Epithelial cell of prostate (primary cell): ENCODE results near the gene PROSER1.
"Not testable (repeated sequence)": the region's sequence is repeated elsewhere in the genome, so short reads cannot be mapped to it uniquely, and the experiment has no call there.

Experiments used
- DNase-seq: peaks from one replicate; pipeline ENCODE4 v3.0.0-alpha.2; 2011; ENCODE audit warnings: low read depth, low spot score
- H3K27ac ChIP-seq: fragments of 450-650 bp; 2 replicates; pipeline ENCODE4 v1.5.1; 2017; ENCODE audit warnings: mild to moderate bottlenecking

The PROSER1 gene

DNA sequence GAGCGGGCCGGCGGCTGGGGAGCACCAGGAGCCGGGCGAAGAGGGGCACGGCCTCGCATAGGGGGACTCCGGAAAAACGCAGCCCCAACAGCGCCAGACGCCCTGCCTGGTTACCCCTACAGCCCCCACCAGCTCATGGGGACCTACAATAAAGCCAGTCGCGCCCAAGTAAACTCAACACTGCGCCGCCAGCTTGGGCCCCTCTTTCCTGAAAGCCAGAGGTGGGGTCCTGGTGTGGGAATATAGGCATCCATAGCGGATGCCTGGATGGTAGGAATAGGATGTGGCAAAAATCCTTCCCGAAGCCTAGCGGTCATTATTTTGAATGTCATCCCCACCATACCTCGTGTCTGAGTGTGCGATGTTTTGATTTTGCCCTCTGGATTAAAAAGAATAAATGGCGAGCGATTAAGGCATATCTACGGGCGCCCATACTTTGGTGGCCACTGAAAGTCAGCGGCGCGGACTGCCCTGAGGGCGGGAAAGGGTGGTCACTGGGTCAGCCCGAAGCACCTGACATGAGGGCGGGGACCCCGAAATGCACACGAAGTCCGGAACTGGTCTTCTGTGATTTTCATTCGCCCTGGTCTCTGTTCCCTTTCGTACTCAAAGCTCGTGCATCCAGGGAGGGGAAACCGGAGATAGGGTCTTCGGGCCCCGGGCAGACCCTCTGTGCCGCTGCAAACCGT, at the start of gene PROSER1, which contains the start of gene NHLRC3:
PROSER1 (minus strand) TSS at position 210 of the 689 bp plus-strand sequence. CDS start 847 bp downstream, outside the sequence.
NHLRC3 (plus strand) TSS at position 577 of the 689 bp plus-strand sequence. CDS start 184 bp downstream, outside the sequence.
- peak within 1 kb of the TSS; percentile 84 for H3K27ac ChIP-seq
- DNase-seq, result peak; percentile 68

DNA sequence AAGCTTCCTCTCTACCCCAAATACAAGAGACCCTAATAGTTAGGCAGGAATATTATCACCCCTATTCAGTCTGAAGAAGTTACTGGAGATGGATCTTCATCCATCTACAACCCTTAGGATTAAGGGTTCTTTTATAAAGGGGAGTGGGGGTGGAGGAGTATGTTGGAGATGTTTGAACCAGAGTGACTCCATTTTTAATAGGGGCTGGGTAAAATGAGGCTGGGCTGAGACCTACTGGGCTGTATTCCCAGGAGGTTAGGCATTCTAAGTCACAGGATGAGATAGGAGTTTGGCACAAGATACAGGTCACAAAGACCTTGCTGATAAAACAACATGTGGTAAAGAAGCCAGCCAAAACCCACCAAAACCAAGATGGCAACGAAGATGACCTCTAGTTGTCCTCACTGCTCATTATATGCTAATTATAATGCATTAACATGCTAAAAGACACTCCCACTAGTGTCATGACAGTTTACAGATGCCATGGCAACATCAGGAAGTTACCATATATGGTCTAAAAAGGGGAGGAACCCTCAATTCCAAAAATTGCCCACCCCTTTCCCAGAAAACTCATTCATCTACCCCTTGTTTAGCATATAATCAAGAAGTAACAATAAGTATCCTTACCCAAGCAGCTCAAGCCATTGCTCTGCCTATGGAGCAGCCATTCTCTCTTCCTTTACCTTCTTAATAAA, 48.5 kb upstream of the PROSER1 start:
- not testable (repeated sequence) for DNase-seq, H3K27ac ChIP-seq

DNA sequence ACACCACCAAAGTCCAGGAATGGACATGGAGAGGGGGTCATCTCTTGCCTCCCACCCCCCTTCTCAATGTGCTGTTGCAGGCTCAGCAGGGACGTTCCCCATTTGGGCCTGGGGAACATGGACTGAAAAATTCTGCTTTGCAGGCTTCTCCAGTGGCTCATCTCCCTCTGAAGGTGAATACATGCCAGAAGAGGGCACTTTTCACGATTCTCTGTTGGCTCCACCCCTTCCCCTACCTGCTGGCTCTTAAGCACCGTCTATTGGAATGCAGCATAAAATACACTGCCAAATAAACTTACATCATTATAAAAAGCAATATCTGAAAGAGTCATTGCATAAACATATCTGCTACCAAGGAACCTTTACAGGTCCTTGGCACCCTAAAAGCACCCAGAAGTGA, 36.1 kb upstream of the PROSER1 start:
- no peak for DNase-seq
- H3K27ac ChIP-seq, result no peak overlapping the region

DNA sequence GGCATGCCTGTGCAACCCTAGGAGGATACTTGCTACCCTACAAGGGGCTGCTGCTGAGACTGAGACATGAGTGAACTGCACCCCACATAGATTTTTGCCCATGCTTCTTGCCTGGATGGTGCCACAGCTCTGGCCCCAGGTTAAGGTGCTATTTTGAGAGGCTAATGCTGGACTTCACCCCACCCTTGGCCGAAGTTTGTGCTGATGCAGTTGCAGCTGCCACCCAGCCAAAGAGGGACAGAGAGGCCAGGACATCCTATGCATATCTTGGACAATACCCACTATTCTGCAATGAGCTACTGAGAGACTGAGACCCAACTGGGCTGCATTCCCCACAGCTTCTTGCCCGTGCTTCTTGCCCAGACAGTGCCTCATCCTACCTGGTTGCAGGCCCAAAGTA, 35.0 kb upstream of the PROSER1 start:
- no peak for DNase-seq
- H3K27ac ChIP-seq, result no peak overlapping the region

DNA sequence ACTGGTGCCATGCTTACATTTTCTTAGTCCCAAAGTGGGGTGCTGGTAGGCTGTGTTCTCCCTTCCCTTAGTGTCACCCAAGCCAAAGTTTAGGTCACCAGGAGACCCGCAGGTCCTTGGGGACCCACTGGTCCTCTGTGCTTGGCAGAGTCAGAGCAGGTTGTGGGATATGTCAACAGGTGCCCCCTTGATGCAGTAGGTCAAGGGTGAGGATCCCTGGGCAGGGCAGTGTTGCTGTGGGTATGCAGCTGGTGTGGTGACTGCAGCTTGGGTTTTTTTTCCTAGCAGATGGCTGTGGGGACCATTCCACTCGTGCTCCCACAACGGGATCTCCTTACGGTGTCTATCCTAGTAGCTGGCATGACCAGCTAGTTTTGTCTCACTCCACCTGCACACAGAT, 24.1 kb upstream of the PROSER1 start:
- no peak overlapping the region for H3K27ac ChIP-seq
- no peak for DNase-seq

DNA sequence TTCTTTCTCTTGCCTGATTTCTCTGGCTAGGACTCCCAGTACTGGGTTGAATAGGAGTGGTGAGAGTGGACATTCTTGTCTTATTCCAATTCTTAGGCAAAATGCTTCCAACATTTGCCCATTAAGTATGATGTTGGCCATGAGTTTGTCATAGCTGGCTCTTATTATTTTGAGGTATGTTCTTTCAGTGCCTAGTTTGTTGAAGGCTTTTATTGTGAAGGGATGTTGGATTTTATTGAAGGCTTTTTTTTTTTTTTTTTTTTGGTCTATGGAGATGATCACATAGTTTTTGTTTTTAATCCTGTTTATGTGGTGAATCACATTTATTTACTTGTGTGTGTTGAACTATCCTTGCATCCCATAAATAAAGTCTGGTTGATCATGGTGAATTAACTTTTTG, 20.2 kb upstream of the PROSER1 start:
- H3K27ac ChIP-seq, result no peak overlapping the region

DNA sequence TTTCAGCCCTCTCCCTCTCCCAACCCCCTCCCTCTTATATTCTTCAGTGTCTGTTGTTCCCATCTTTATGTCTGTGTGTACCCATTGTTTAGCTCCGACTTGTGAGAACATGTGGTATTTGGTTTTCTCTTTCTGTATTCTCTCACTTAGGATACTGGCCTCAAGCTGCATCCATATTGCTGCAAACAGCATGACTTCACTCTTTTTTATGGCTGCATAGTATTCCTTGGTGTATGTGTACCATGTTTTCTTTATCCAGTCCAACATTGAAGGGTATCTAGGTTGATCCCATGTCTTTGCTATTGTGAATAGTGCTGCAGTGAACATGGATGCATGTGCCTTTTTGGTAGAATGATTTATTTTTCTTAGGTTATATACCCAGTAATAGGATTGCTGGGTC, 18.1 kb upstream of the PROSER1 start:
- H3K27ac ChIP-seq, result no peak overlapping the region
- DNase-seq, result no peak

More for the DNA sequence above, 20.2 kb upstream of the PROSER1 start:
- no peak for DNase-seq

DNA sequence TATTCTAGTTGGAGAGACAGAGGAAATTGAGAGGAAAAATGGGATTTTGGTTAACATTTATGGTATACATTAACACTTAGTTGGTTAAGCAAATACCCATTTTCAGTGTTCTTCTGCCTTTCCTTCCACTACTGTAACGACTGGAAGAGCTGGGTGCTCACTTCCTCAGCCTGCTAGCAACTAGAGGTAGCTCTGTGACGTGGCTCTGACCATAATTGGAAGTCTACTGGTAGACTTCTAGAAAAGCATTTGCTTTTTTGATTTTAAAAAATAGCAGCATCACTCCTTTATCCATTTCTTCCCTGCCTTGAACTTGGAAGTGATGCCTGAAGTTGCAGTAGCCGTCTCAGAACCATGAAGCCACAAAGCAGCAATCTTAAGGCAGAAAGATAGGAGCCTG, 16.2 kb upstream of the PROSER1 start:
- no peak overlapping the region for H3K27ac ChIP-seq

DNA sequence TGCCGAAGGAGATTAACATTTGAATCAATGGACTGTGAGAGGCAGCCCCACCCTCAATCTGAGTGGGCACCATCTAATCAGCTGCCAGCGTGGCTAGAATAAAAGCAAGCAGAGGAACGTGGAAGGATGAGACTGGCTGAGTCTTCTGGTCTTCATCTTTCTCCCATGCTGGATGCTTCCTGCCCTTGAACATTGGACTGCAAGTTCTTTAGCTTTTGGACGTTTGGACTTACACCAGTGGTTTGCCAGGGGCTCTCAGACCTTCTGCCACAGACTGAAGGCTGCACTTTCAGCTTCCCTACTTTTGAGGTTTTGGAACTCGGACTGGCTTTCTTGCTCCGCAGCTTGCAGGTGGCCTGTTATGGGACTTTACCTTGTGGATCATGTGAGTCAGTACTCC, 15.1 kb upstream of the PROSER1 start:
- DNase-seq, result no peak
- H3K27ac ChIP-seq, result no peak overlapping the region

More for the DNA sequence above, 16.2 kb upstream of the PROSER1 start:
- DNase-seq, result no peak

DNA sequence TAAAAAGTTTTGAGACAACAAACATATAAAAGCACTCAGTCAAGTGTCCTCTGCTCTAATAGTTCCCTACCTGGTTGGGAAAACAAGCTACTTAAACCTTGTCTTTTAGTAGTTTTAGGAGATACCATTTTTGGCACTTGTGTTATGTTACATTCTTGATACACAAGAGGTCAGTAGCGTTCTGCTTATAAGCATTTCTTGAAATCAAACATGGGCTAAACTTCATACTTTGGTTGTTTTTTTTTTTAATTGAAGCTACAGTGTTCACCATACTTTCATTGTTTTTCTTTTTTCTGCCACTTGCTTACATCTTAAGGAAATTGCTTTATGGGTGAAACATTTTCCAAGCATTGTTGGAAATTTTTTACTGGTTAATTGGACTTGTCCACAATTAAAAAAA, 13.3 kb upstream of the PROSER1 start:
- no peak for DNase-seq
- no peak overlapping the region for H3K27ac ChIP-seq

DNA sequence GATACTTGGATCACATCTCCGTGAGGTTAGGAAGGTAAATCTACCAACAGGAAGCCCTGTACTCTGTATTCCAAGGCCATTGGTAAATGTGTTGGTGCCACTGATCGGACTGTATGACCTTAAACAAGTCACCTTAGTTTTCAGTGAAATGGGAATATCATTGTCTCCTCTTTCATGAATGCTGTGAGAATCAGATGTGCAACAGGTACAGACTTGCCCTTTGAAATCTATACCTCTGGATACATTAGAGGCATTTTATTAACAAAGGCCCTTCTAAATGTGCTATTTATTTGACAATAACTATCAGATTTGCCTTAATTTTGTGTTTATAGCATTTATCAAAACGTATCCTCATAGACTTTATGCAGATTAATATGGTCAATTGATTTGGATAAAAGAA, 11.4 kb upstream of the PROSER1 start:
- H3K27ac ChIP-seq, result no peak overlapping the region
- DNase-seq, result no peak

DNA sequence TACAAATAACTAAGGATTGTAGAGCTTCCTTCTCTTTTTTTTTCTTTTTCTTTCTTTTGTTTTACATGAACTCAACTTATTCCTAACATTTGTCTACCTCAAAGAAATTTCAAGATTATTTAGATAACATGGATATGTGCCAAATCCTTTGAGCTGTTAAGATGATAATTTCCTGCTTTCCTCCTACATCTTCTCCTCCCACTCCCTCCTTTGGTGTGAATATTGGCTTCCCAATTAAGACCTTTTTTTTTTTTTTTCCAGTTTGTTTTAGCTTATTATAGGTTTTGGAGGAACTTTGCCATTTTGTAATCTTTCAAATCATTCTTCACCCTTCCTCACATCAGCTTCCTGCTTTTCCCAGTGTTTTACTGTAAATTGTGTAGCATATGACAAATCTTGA, 10.9 kb upstream of the PROSER1 start:
- DNase-seq, result no peak
- H3K27ac ChIP-seq, result no peak overlapping the region

DNA sequence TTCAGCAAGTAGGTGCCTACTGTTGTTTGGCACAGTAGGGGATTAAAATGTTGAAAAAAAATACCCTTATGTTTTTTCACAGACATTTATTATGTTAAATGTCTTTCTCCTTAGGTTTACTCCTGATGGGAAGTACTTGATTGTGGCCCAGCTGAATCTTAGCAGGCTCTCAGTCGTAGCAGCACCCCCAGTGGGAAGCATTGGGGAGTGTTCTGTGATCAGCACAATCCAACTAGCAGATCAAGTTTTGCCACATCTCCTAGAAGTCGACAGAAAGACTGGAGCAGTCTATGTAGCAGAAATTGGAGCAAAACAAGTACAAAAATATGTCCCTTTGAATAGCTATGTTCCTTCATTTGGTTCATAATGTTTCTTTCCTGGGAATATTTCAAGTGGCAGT, 9.7 kb upstream of the PROSER1 start:
- no peak overlapping the region for H3K27ac ChIP-seq
- DNase-seq, result no peak

DNA sequence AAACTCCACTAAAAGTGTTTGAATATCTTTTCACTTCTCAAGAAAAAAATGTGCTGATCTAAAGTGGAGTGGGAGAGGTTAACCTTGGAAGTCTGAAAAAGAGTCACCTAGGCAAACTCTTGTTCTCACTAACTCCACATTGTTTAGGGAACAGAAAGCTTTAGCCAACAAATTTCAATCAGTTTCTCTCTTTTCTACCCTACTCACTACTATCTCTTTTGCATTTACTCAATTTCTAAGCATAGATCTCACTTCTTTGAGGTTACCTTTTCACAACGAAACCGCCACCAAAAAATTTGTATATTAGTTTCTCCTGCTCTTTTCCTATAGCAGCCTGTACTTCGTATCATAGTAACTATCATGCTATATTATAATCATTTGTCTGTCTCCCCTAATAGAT, 6.6 kb upstream of the PROSER1 start:
- no peak for DNase-seq
- H3K27ac ChIP-seq, result no peak overlapping the region

DNA sequence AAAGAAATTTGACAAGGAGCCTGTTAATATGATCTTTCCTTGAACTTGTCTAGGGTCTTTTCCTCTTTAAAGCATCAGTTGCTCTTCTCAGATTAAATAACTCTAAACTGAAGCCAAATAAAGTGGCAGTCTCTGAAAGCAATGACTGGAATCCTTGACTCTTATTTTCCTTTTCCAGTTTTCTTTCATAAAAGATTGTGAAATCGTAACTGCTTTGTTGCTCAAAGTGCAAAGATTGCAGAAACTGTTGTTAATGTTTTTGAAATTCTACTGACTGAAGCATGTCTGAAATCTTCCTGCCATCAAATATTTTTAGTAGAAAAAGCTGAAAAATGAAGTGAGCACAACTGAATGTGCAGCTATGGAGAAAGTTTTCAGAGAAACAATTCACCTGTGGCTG, 2.3 kb upstream of the PROSER1 start:
- no peak overlapping the region for H3K27ac ChIP-seq

DNA sequence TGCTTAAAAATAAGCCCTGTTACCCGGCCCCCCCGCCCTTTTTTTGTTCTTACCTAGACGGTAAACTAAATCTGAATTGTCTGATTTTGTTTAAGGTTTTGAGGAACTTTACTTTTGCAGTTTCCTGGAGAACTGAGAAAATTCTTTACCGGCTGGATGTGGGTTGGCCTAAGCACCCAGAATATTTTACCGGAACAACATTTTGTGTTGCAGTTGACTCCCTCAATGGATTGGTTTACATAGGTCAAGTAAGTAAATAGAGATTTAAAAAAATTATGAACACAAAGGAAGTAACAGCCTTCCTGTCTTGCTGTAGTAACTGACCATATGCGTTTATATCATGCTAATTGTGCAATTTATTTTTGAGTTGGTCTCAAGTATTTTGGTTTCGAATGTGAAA, 1.2 kb upstream of the PROSER1 start:
- H3K27ac ChIP-seq, result peak overlapping the region; percentile 84
- DNase-seq, result no peak

More for the DNA sequence above, 2.3 kb upstream of the PROSER1 start:
- no peak for DNase-seq

DNA sequence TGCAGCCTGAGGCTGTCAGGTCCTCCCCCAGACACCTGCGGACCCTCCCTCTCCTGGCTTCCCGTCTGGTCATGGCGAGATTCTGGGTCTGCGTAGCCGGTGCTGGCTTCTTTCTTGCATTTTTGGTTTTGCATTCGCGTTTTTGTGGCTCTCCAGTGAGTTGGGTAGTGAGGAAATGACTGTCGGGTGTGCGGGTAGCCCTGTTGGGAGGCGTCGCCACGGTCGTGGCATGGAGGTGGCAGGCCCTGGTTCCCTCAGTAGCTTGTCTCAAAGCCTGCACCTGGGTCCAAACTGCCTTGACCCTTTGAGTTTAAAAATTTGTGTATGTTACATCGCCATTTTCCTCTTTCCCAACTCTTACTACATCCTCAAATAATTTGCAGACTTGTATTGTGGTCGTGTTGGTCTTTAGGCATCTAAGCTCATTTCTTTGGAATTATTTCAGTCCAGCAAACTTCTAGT, 711 bp upstream of the PROSER1 start:
- no peak for DNase-seq
- peak overlapping the region; percentile 84 for H3K27ac ChIP-seq

DNA sequence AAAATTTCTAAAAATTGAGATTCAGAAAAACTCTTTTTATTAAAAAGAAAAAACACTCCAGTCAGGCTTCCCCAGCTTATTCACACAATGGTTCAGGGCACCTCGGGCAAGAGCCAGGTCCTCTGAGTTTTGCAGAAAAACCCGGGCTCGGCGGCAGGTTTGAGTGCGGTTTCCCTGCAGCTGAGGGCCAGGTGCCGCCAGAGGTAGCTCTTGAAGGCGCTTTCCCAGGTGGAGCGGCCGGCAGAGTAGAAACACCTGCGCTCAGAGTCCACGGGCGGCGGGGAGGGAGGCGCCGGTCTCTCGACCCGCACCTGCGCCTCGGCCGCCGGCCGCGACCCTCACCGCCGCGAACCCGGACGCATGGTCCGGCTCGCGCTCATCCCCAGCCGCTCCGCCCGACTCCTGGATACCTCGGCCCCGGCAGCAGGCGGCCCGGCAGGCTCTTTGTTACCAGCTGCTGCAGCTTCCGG, 444 bp downstream of the PROSER1 start:
- no peak for DNase-seq

DNA sequence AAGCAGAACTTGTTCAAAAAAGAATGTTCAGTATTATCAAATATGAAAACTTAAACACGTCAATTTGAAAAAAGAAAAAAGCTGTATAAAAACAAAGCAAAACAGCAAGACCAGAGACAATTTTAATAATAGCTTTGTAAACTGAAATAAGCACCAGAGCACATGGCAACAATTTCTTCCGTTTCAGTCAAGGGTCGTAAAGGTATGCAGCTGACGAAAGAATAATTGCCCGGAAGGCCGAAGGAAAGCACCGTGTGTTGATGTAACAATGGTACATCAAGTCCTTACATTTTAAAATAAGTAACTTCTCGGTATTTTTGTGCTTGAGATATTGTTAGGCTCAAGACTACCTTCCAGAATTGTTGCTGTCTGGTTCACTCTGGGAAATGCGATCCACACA, 1.7 kb downstream of the PROSER1 start:
- H3K27ac ChIP-seq, result peak overlapping the region; percentile 84
- no peak for DNase-seq

More for the DNA sequence above, 444 bp downstream of the PROSER1 start:
- peak overlapping the region; percentile 84 for H3K27ac ChIP-seq

DNA sequence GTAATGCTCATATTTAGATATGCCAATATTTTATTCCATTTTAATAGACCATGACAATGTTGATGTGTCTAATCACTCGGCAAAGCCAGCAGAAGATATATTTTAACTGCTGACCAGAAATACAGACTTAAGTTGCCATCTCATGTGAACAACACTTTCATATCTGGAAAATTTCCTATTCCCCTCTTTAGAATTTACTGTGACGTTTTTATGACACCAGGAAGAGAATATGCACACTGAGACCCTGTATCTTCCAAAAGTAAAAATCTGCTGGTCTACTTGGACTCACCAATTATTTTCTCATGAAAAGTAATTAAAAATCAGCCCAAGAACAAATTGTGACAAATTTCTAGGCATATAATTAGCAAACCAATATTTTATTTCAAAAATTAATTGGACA, 2.1 kb downstream of the PROSER1 start:
- DNase-seq, result no peak
- peak overlapping the region; percentile 84 for H3K27ac ChIP-seq

DNA sequence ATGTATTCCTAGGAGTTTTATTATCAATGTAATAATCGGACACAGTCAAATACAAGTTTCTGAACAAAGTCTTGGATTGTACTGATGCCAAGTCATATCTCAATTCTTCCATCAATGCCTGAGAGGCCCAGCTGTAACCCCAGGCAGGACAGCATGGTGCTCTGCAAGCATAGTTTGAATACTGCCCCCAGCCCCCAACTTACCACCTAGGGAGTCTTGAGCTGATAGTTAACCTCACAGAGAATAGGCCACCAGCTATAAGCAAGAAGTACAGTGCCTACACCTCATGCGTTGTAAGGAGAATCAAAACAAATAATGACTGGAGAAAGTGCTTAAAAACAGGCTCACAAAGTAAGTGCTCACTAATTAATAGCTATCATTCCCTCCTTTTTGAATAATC, 2.7 kb downstream of the PROSER1 start:
- no peak overlapping the region for H3K27ac ChIP-seq

More for the DNA sequence above, 2.7 kb downstream of the PROSER1 start:
- DNase-seq, result no peak
